Fibroblast of gingiva (primary cell): Measurements from ENCODE around the gene PLPP3.

Source experiments
- DNase-seq: peaks from one replicate; pipeline ENCODE4 v3.0.0-alpha.2; 2011; ENCODE audit warnings: low read depth

The PLPP3 gene

GRCh38 chr1:56547473-56547872 lies 31.9 kb downstream of the PLPP3 start:
- DNase-seq, result no peak

GRCh38 chr1:56545711-56546110 lies 33.7 kb downstream of the PLPP3 start:
- no peak for DNase-seq

GRCh38 chr1:56543783-56544612 lies 35.4 kb downstream of the PLPP3 start:
- DNase-seq, result no peak

GRCh38 chr1:56542651-56543050 lies 36.7 kb downstream of the PLPP3 start:
- DNase-seq, result peak; percentile 48

GRCh38 chr1:56541408-56541807 lies 38.0 kb downstream of the PLPP3 start:
- DNase-seq, result no peak

GRCh38 chr1:56540467-56540866 lies 38.9 kb downstream of the PLPP3 start:
- peak; percentile 69 for DNase-seq

GRCh38 chr1:56539520-56539931 lies 39.8 kb downstream of the PLPP3 start:
- no peak for DNase-seq

GRCh38 chr1:56538532-56538931 lies 40.8 kb downstream of the PLPP3 start:
- DNase-seq, result no peak

GRCh38 chr1:56537660-56538059 lies 41.7 kb downstream of the PLPP3 start:
- DNase-seq, result no peak

- no peak for DNase-seq
These were observed 43.4 kb downstream of the PLPP3 start for GRCh38 chr1:56535939-56536338.

GRCh38 chr1:56535362-56535761 lies 44.0 kb downstream of the PLPP3 start:
- no peak for DNase-seq

GRCh38 chr1:56534130-56534651 lies 45.2 kb downstream of the PLPP3 start:
- DNase-seq, result no peak

- no peak for DNase-seq
These were observed 45.7 kb downstream of the PLPP3 start for GRCh38 chr1:56533621-56534020.

- no peak for DNase-seq
These were observed 46.2 kb downstream of the PLPP3 start for GRCh38 chr1:56533197-56533596.

GRCh38 chr1:56532350-56532683 lies 47.0 kb downstream of the PLPP3 start:
- DNase-seq, result peak; percentile 67

- DNase-seq, result no peak
These were observed 47.6 kb downstream of the PLPP3 start for GRCh38 chr1:56531624-56532349.

- no peak for DNase-seq
These were observed 49.6 kb downstream of the PLPP3 start for GRCh38 chr1:56529801-56530200.

GRCh38 chr1:56527548-56528302 lies 51.6 kb downstream of the PLPP3 start:
- no peak for DNase-seq

GRCh38 chr1:56526571-56527174 lies 52.7 kb downstream of the PLPP3 start:
- DNase-seq, result no peak

GRCh38 chr1:56525489-56526041 lies 53.8 kb downstream of the PLPP3 start:
- DNase-seq, result no peak

- DNase-seq, result no peak
These were observed 55.1 kb downstream of the PLPP3 start for GRCh38 chr1:56524263-56524662.

- DNase-seq, result no peak
These were observed 56.7 kb downstream of the PLPP3 start for GRCh38 chr1:56522680-56523079.
